Measurements from ENCODE around the gene CELSR1.
"Not testable (repeated sequence)": the region's sequence is repeated elsewhere in the genome, so short reads cannot be mapped to it uniquely, and the experiment has no call there.

The CELSR1 gene

GRCh38 chr22:46532416-46532815, 5.0 kb downstream of the CELSR1 start:
- no peak for DNase-seq

- DNase-seq = no peak
These were observed 5.7 kb downstream of the CELSR1 start for GRCh38 chr22:46531581-46532175.

GRCh38 chr22:46528121-46528610, 9.3 kb downstream of the CELSR1 start:
- DNase-seq = peak in 1 of 2 donors; percentile 37

GRCh38 chr22:46526244-46526839, 11.1 kb downstream of the CELSR1 start:
- DNase-seq = no peak

DNA sequence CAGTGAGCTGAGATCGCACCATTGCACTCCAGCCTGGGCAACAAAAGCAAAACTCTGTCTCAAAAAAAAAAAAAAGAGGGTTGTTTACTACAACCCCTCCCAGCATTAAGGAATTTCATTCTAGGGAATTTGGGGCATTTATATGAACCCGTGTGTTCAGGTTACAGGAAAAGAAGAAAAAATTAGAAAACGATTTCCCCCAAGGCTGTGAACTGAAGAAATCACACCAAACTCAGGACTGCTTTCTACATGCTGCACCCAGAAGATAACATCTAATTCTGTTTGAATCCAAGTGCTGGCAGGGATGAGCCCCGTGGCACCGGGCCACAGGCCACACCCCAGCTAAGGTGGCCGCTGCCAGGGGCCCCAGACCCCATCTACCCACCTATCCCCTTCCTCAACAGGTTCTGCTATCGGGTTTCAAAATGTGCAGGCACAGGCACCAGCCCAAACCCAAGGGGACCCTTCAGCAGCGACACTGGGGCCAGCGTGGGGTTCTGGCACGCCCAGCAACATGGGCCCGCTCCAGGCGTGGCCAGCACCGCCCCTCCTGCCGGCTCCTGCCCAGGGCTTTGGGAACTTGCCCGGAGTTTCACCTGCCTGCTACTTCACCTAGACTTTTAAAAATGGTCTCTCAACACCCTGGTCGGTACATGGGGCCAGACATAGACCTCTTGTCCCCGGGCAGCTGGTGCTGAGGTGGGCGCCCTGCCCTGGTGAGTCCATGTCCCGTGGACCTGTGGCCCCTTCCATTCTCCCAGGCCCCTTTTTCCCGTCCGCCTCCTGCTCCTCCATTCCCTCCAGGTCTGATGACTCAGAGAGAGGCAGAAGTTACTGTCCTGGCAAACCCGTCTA, 11.8 kb downstream of the CELSR1 start:
- DNase-seq = no peak

DNA sequence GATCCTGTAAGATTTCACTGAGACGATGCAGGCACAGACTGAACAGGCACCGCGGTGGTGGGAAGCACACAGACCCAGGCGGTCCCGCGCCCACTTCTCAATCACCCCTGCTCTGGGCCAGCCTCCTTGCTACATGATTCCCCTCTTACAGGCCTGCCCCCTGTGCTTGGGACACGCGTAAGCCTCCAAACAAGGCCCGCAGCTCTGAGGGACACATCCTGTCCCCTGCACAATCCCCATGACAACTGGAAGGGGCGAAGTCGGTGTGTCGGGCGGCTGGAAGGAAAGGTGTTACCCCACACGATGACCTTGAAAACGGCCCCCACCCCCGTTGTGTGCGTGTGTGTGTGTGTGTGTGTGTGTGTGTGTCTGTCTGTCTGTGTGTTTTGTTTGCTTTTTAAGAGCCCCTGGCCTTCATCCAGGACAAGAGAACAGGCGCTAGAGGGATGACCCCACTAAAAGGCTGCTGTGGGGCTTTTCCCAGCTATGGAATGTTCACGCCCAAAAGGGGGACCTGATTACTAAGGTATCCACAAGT, 13.1 kb downstream of the CELSR1 start:
- no peak for DNase-seq

- DNase-seq = no peak
These were observed 14.6 kb downstream of the CELSR1 start for GRCh38 chr22:46522797-46523196.

DNA sequence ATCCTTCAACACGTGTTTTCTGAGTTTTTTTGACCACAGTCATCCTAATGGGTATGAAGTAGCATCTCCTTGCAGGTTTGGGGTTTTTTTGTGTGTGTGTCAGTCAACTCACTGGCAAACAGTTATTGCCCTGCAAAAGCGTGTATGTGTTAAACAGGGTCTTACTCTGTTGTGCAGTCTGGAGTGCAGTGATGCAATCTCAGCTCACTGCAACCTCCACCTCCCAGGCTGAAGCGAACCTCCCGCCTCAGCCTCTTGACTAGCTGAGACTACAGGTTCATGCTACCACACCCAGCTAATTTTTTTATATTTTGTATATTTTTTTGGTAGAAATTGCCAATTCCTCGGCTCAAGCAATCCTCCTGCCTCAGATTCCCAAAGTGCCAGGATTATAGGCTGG, 15.4 kb downstream of the CELSR1 start:
- DNase-seq = no peak

- DNase-seq = no peak
These were observed 16.5 kb downstream of the CELSR1 start for GRCh38 chr22:46520880-46521279.

DNA sequence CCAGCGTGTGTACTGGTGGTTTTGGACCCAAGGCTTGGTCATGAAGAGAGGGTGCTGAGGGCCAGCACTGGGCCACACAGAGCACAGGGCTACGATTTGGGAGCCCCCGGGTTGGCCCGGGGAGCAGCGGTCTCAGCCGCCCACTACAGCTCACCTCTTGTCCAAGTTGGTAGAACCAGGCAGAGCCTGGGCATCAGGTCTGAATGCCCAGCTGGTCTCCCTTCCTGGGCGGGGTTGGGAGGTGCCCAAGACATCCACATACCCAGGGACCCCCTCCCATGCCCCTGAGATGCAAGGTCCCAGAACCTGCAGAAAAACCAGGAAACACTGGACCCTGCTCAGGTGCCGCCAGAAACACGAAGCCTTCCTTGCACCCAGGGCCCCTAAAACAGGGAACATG, 18.0 kb downstream of the CELSR1 start:
- DNase-seq = no peak

DNA sequence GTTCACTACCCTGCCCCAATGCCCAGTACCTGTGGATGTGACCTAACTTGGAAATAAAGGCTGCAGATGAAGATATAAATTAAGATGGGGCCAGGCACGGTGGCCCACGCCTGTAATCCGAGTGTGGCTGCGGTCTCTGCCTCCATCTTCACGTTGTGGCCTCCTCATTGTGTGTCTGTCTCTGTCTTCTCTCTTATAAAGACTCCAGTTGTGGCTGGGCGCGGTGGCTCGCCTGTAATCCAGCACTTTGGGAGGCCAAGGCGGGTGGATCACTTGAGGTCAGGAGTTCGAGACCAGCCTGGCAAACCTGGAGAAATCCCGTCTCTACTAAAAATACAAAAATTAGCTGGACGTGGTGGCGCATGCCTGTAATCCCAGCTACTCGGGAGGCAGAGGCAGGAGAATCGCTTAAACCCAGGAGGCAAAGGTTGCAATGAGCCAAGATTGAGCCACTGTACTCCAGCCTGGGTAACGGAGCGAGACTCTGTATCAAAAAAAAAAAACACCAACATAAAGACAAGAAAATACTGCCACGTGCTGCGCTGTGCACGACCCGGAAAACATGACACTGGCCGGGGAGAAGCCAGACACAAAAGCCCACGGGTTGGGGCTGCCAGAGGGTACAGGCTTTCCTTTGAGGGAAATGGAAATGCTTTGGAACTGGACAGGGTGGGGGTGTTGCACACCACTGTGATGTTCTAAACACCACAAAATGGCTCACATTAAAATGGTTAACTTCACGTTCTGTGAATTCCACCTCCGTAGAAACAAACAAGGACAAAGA, 18.7 kb downstream of the CELSR1 start:
- DNase-seq = no peak

DNA sequence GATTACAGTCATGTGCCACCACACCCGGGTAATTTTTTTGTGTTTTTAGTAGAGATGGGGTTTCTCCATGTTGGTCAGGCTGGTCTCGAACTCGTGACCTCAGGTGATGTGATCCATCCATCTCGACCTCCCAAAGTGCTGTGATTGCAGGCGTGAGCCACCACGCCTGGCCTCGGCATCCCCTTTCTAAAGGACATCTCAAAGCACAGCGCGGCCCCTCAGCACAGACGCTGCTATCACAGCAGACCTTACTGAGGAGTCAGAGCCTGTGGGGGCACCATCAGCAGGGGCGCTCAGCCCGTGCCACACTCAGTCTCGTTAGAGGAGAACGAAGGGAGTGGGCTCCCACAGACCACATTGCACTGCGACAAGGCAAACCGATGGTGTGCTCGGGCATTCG, 19.4 kb downstream of the CELSR1 start:
- no peak for DNase-seq

DNA sequence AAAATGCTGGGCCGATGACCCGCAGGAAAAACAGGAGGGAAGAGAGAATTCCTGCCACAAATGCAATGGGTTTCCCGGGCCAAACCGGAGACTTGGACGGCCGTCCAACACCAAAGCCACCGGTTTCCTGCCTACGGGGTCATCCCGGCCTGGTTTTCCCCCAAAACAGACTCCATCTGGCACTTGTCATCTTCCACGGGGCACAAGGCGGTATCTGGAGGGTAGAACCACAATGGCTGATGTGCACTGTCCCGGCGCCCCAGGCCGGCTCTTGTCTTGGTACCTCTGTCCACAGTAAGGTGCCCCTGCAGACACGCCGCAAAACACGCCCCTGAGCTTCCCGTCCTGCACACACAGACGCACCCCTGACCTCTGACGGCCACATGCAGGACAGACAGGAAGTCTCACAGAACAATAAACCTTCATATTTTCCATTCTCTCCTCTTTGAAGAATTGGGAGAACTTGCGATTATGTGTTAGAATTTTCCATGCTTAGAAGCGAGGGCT, 20.1 kb downstream of the CELSR1 start:
- no peak for DNase-seq

- DNase-seq = no peak
These were observed 20.8 kb downstream of the CELSR1 start for GRCh38 chr22:46516638-46517037.

- not testable (repeated sequence) for DNase-seq
These were observed 21.3 kb downstream of the CELSR1 start for GRCh38 chr22:46516112-46516487.

GRCh38 chr22:46515208-46516111, 22.0 kb downstream of the CELSR1 start:
- no peak for DNase-seq

DNA sequence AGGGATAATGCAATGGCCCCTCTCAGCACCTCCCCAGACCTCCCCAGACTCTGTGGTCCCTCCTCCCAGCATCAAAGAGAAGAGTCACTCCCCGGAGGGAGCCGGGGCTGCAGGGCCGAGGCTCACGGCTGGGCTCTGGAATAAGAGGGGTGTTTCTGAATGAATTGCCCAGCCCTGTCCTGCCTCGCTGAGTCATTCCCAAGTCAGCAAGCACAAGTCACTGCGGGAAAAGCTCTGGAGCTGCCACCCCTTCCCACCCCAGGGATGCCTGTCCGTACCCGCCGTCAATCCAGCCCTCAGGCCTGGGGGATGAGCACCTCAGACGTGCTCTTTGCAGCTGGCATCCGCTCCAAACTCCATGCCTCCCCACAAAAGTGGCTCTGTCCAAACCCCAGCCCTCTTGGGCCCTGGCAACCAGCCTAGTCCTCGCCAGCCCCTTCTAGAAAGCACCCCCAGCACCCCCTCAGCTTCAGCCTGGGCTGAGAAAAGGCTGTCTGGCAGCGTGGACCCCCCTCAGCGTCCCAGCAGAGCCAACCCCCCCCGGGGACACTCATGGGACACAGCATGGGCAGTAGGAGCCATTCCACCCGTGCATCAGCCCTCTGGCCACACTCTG, 22.7 kb downstream of the CELSR1 start:
- no peak for DNase-seq

GRCh38 chr22:46513908-46514550, 23.4 kb downstream of the CELSR1 start:
- no peak for DNase-seq

- no peak for DNase-seq
These were observed 24.7 kb downstream of the CELSR1 start for GRCh38 chr22:46512683-46513082.

GRCh38 chr22:46512039-46512370, 25.4 kb downstream of the CELSR1 start:
- DNase-seq = no peak
